SW 1271 (cell line): ENCODE measurements around the gene SLC25A45.

Experiments used
- DNase-seq, 2 experiments: peaks; one replicate each; lab custom pipeline; 2025; lab: John Stamatoyannopoulos, UW

SLC25A45 gene

GRCh38 chr11:65382033-65382803, at the start of gene SLC25A45:
SLC25A45 (minus strand) TSS chr11:65382646; CDS start chr11:65381951, 695 bp downstream.
- DNase-seq = peak; percentile 93 to 98

- no peak for DNase-seq
These were observed 49.1 kb upstream of the SLC25A45 start for GRCh38 chr11:65431451-65432099.

- no peak for DNase-seq
These were observed 48.2 kb upstream of the SLC25A45 start for GRCh38 chr11:65430406-65431217.

- peak in 1 of 2 experiments; percentile 54 for DNase-seq
These were observed 47.4 kb upstream of the SLC25A45 start for GRCh38 chr11:65429724-65430405.

GRCh38 chr11:65429068-65429681, 46.7 kb upstream of the SLC25A45 start:
- no peak for DNase-seq

- no peak for DNase-seq
These were observed 46.2 kb upstream of the SLC25A45 start for GRCh38 chr11:65428578-65429067.

GRCh38 chr11:65427691-65428577, 45.5 kb upstream of the SLC25A45 start:
- DNase-seq = peak in 1 of 2 experiments; percentile 52

GRCh38 chr11:65426839-65427690, 44.6 kb upstream of the SLC25A45 start:
- no peak for DNase-seq

GRCh38 chr11:65425971-65426838, 43.8 kb upstream of the SLC25A45 start:
- no peak for DNase-seq

- DNase-seq = peak in 1 of 2 experiments; percentile 45
These were observed 42.9 kb upstream of the SLC25A45 start for GRCh38 chr11:65425105-65425970.

- no peak for DNase-seq
These were observed 42.0 kb upstream of the SLC25A45 start for GRCh38 chr11:65424205-65425104.

GRCh38 chr11:65423516-65424204, 41.2 kb upstream of the SLC25A45 start:
- no peak for DNase-seq

- DNase-seq = peak; percentile 81 to 93
These were observed 40.4 kb upstream of the SLC25A45 start, which contains the start of gene NEAT1 for GRCh38 chr11:65422633-65423515. NEAT1 (plus strand) TSS chr11:65422798.
